HCT116 (cell line): ENCODE results near the gene SLAMF1. TPM values are rescaled to one million over a fixed set of nuclear protein-coding genes. Genes with fewer than 3 reads are reported as not detected.

Source experiments
- ATAC-seq: fragments of 200-7000 bp; cut with Tn5 transposase; 2 replicates; pipeline ENCODE4 v1.9.1; 2020; ENCODE audit warnings: mild to moderate bottlenecking, moderate library complexity
- BruUV-seq: library from RNA; stranded (reverse); fragments of 400-500 nt; replicated peaks from 2 replicates; lab custom pipeline; 2021; lab: Mats Ljungman, UMichigan
- CTCF ChIA-PET: fragments of 300-600 bp; sonication (Branson Sonifier 250); formaldehyde crosslinking; loops from one replicate; lab custom pipeline; 2021; ENCODE audit warnings: antibody characterized with exemption; lab: Charles Lee
- POLR2A ChIA-PET: fragments of 300-600, 350-600 bp; sonication (Branson Sonifier 250); formaldehyde crosslinking; loops from one replicate; lab custom pipeline; 2021; ENCODE audit warnings: antibody characterized with exemption; lab: Charles Lee
- RAD21 ChIA-PET, 2 experiments: fragments of 300-600 bp; sonication (Branson Sonifier 250); formaldehyde crosslinking; loops; one replicate each; lab custom pipeline; 2023; ENCODE audit warnings: low total read pairs in 2 of 2; ENCODE audit not compliant: uncharacterized antibody in 2 of 2, unreplicated experiment in 2 of 2, low non-redundant PET in 1 of 2; lab: Charles Lee
- DNase-seq: peaks from one replicate; pipeline ENCODE4 v3.0.0-alpha.2; 2010; ENCODE audit warnings: low read depth, low spot score
- H2AFZ ChIP-seq: fragments of 200-600 bp; shearing (Covaris generic), sonication (generic); 2 replicates; pipeline ENCODE4 v1.6.1; 2017; ENCODE audit warnings: low read depth, mixed run types, mixed read lengths, antibody characterized with exemption, low read length; ENCODE audit not compliant: poor library complexity, severe bottlenecking
- H3K27ac ChIP-seq: 2 replicates; pipeline ENCODE4 v1.5.1; 2012; ENCODE audit warnings: low read depth, low read length
- H3K27me3 ChIP-seq: fragments of 200-600 bp; sonication (generic); 2 replicates; pipeline ENCODE4 v1.6.1; 2016; ENCODE audit warnings: mixed run types, low read length, mixed read lengths; ENCODE audit not compliant: insufficient read depth
- H3K36me3 ChIP-seq, 2 experiments: fragments of 200-500 bp in 1 of 2; fragments of 200-600 bp in 1 of 2; sonication (Bioruptor generic) in 1 of 2; sonication (generic) in 1 of 2; 2 replicates each; pipeline versions ENCODE4 v1.5.1 to v1.6.1; 2014 to 2016; ENCODE audit warnings: low read length in 2 of 2, inconsistent platforms in 1 of 2, mixed read lengths in 1 of 2, mixed run types in 1 of 2; ENCODE audit not compliant: insufficient read depth in 2 of 2, control insufficient read depth in 1 of 2
- H3K4me1 ChIP-seq, 2 experiments: fragments of 200-600 bp in 1 of 2; sonication (generic) in 1 of 2; 2 replicates each; pipeline versions ENCODE4 v1.5.1 to v1.6.1; 2012 to 2017; ENCODE audit warnings: low read length in 2 of 2, inconsistent platforms in 1 of 2, mild to moderate bottlenecking in 1 of 2, mixed read lengths in 1 of 2, mixed run types in 1 of 2, moderate library complexity in 1 of 2; ENCODE audit not compliant: insufficient read depth in 2 of 2, control insufficient read depth in 1 of 2
- H3K4me2 ChIP-seq: fragments of 200-600 bp; sonication (generic); 2 replicates; pipeline ENCODE4 v1.6.1; 2017; ENCODE audit warnings: mixed run types, low read length, mixed read lengths
- H3K4me3 ChIP-seq, 2 experiments: fragments of 200-600 bp in 1 of 2; sonication (generic) in 1 of 2; replicated peaks in 1 of 2; 2 replicates each; pipeline ENCODE4 v1.5.1; 2011 to 2016; ENCODE audit warnings: low read length in 2 of 2, control low read depth in 1 of 2, low read depth in 1 of 2, mild to moderate bottlenecking in 1 of 2, mixed read lengths in 1 of 2, mixed run types in 1 of 2
- H3K79me2 ChIP-seq: fragments of 200-600 bp; sonication (generic); 2 replicates; pipeline ENCODE4 v1.6.1; 2017; ENCODE audit warnings: mild to moderate bottlenecking, mixed run types, low read length, moderate library complexity, mixed read lengths; ENCODE audit not compliant: insufficient read depth
- H3K9ac ChIP-seq: fragments of 200-600 bp; sonication (generic); 2 replicates; pipeline ENCODE4 v1.6.1; 2016; ENCODE audit warnings: low read length, mixed read lengths
- H3K9me2 ChIP-seq: fragments of 200-600 bp; sonication (generic), shearing (Covaris generic); 2 replicates; pipeline ENCODE4 v1.6.1; 2017; ENCODE audit warnings: mixed run types, mild to moderate bottlenecking, moderate library complexity; ENCODE audit not compliant: insufficient read depth
- H3K9me3 ChIP-seq, 2 experiments: fragments of 200-500 bp in 1 of 2; fragments of 200-600 bp in 1 of 2; sonication (Bioruptor generic) in 1 of 2; sonication (generic) in 1 of 2; 2 replicates each; pipeline ENCODE4 v1.6.1; 2014 to 2017; ENCODE audit warnings: low read length in 2 of 2, mixed read lengths in 2 of 2, inconsistent platforms in 1 of 2, low read depth in 1 of 2, mild to moderate bottlenecking in 1 of 2, mixed run types in 1 of 2, moderate library complexity in 1 of 2; ENCODE audit not compliant: control insufficient read depth in 1 of 2, insufficient read depth in 1 of 2
- H4K20me1 ChIP-seq: fragments of 200-600 bp; sonication (generic), shearing (Covaris generic); 2 replicates; pipeline ENCODE4 v1.6.1; 2017; ENCODE audit warnings: mixed run types, mild to moderate bottlenecking, moderate library complexity; ENCODE audit not compliant: insufficient read depth
- ELF1 ChIP-seq: IDR thresholded peaks from 2 replicates; pipeline ENCODE4 v1.6.1; 2012; ENCODE audit warnings: low read depth, borderline replicate concordance
- FOSL1 ChIP-seq: IDR thresholded peaks from 2 replicates; pipeline ENCODE4 v1.6.1; 2012; ENCODE audit warnings: low read depth
- JUND ChIP-seq: IDR thresholded peaks from 2 replicates; pipeline ENCODE4 v1.6.1; 2012
- MAX ChIP-seq: IDR thresholded peaks from 2 replicates; pipeline ENCODE4 v1.6.1; 2012
- RAD21 ChIP-seq: IDR thresholded peaks from 2 replicates; pipeline ENCODE4 v1.6.1; 2012; ENCODE audit warnings: low read depth, mild to moderate bottlenecking
- TCF7L2 ChIP-seq: IDR thresholded peaks from 2 replicates; pipeline ENCODE4 v1.7.0; 2011; ENCODE audit warnings: borderline replicate concordance, inconsistent platforms; ENCODE audit not compliant: insufficient read depth, insufficient read length; ENCODE audit errors: extremely low read depth
- YY1 ChIP-seq: IDR thresholded peaks from 2 replicates; pipeline ENCODE4 v1.6.1; 2011; ENCODE audit warnings: low read length, low read depth, moderate library complexity, mild to moderate bottlenecking; ENCODE audit not compliant: insufficient replicate concordance; ENCODE audit errors: extremely low read depth
- intact Hi-C: fragments of 100-400 bp; cut with micrococcal nuclease; formaldehyde crosslinking; loops from 2 replicates; pipeline ENCODE4 v1.10.0; 2022
- total RNA-seq: library from RNA; stranded (reverse); gene quantifications from one replicate; pipeline ENCODE4 v1.2.1, GENCODE V29; 2021; ENCODE audit not compliant: unreplicated experiment

SLAMF1 gene
- total RNA-seq, 1 experiment from 2014 or later = 0.30 TPM

- H3K36me3 ChIP-seq = no peaks in the 10 kb centered on the region
- H3K9me3 ChIP-seq = no peaks in the 10 kb centered on the region
- ChIA-PET RAD21 (no interaction called here), POLR2A (no interaction called here), CTCF (interaction anchor here (1.0 to 2.6 kb wide), 3 partner anchors 10 to 182 kb away, joined by 3 to 19 read pairs (median 5); no protein-coding TSS in a partner anchor)
- H4K20me1 ChIP-seq = no peaks in the 10 kb centered on the region
- peaks cover 51% of the 10 kb centered on the region for H3K27me3 ChIP-seq
- no peaks in the 10 kb centered on the region for H3K4me1 ChIP-seq
- H3K27ac ChIP-seq = no peak overlapping the region
- H3K9ac ChIP-seq = no peak overlapping the region
- DNase-seq = no peak
- intact Hi-C loops = no loop called here
- H2AFZ ChIP-seq = no peak overlapping the region
- no TSS peak for BruUV-seq
- no peaks in the 10 kb centered on the region for H3K79me2 ChIP-seq
- H3K9me2 ChIP-seq = no peaks in the 10 kb centered on the region
- TF ChIP-seq JUND (no peak), RAD21 (no peak), TCF7L2 (no peak), ELF1 (no peak), MAX (no peak)
- TF ChIP-seq, all 23 proteins: peak for 0
- H3K4me2 ChIP-seq = no peak overlapping the region
- no peak for ATAC-seq
- no peak overlapping the region for H3K4me3 ChIP-seq
Observed at GRCh38 chr1:160610569-160611242, 36.1 kb downstream of the SLAMF1 start.

GRCh38 chr1:160608941-160609340, 37.9 kb downstream of the SLAMF1 start:
- BruUV-seq = no TSS peak
- no peak for ATAC-seq
- Histone ChIP-seq H3K9me2 (no peaks in the 10 kb centered on the region), H3K9me3 (no peaks in the 10 kb centered on the region), H3K4me2 (no peak overlapping the region), H3K27ac (no peak overlapping the region), H2AFZ (no peak overlapping the region), H3K36me3 (no peaks in the 10 kb centered on the region), H3K9ac (no peak overlapping the region), H3K79me2 (no peaks in the 10 kb centered on the region), H3K4me3 (no peak overlapping the region), H3K27me3 (peaks cover 51% of the 10 kb centered on the region), H3K4me1 (no peaks in the 10 kb centered on the region), H4K20me1 (no peaks in the 10 kb centered on the region)
- no peak for TF ChIP-seq YY1
- TF ChIP-seq FOSL1 = no peak
- intact Hi-C loops = loop anchor here (5.0 kb wide), 1 partner anchor 507 kb away; no protein-coding TSS in a partner anchor
- ChIA-PET RAD21 (no interaction called here), POLR2A (no interaction called here), CTCF (interaction anchor here (2.2 to 2.7 kb wide), 3 partner anchors 10 to 180 kb away, joined by 5 to 19 read pairs (median 8); no protein-coding TSS in a partner anchor)
- DNase-seq = no peak
